OCI-LY7 (cell line): ENCODE results near the gene FAM161B. TPM values are rescaled to one million over a fixed set of nuclear protein-coding genes. Genes with fewer than 3 reads are reported as not detected.
"Not testable (repeated sequence)": the region's sequence is repeated elsewhere in the genome, so short reads cannot be mapped to it uniquely, and the experiment has no call there.

Experiments
- BruUV-seq: library from RNA; stranded (reverse); fragments of 400-500 nt; replicated peaks from 2 replicates; lab custom pipeline; 2021; lab: Mats Ljungman, UMichigan
- CTCF ChIA-PET: fragments of 300-600 bp; sonication (Branson Sonifier 250); formaldehyde crosslinking; loops from one replicate; lab custom pipeline; 2022; ENCODE audit warnings: antibody characterized with exemption; ENCODE audit not compliant: unreplicated experiment; lab: Charles Lee
- POLR2A ChIA-PET: fragments of 300-600 bp; sonication (Branson Sonifier 250); formaldehyde crosslinking; loops from one replicate; lab custom pipeline; 2022; ENCODE audit warnings: antibody characterized with exemption; lab: Charles Lee
- DNase-seq: peaks from one replicate; pipeline ENCODE4 v3.0.0-alpha.2; 2015; ENCODE audit warnings: low spot score
- H2AFZ ChIP-seq: fragments of 200-600 bp; sonication (generic), shearing (Covaris generic); 2 replicates; pipeline ENCODE4 v1.6.1; 2014; ENCODE audit warnings: mild to moderate bottlenecking, antibody characterized with exemption, low read length, moderate library complexity
- H3K27ac ChIP-seq: fragments of 200-600 bp; sonication (generic); 2 replicates; pipeline ENCODE4 v1.5.1; 2014; ENCODE audit warnings: mixed run types, low read depth, mild to moderate bottlenecking, moderate library complexity, low read length, inconsistent platforms; ENCODE audit not compliant: poor library complexity, severe bottlenecking
- H3K36me3 ChIP-seq: fragments of 200-600 bp; sonication (generic); 2 replicates; pipeline ENCODE4 v1.6.1; 2014; ENCODE audit warnings: mild to moderate bottlenecking, antibody characterized with exemption, low read length, moderate library complexity, mixed read lengths; ENCODE audit not compliant: insufficient read depth
- H3K4me1 ChIP-seq: fragments of 200-600 bp; sonication (generic); 2 replicates; pipeline ENCODE4 v1.5.1; 2014; ENCODE audit warnings: mild to moderate bottlenecking, low read length; ENCODE audit not compliant: insufficient read depth, poor library complexity, severe bottlenecking
- H3K4me2 ChIP-seq: fragments of 200-600 bp; sonication (generic); 2 replicates; pipeline ENCODE4 v1.6.1; 2014; ENCODE audit warnings: mild to moderate bottlenecking, low read length
- H3K4me3 ChIP-seq: fragments of 200-600 bp; sonication (generic); 2 replicates; pipeline ENCODE4 v1.5.1; 2014; ENCODE audit warnings: mild to moderate bottlenecking, low read depth, low read length; ENCODE audit not compliant: poor library complexity, severe bottlenecking
- H3K79me2 ChIP-seq: fragments of 200-600 bp; sonication (generic); 2 replicates; pipeline ENCODE4 v1.6.1; 2016; ENCODE audit warnings: low read depth, mild to moderate bottlenecking, low read length, moderate library complexity, mixed read lengths; ENCODE audit not compliant: insufficient read depth
- H3K9me2 ChIP-seq: fragments of 200-600 bp; sonication (generic); 2 replicates; pipeline ENCODE4 v1.6.1; 2016; ENCODE audit warnings: mild to moderate bottlenecking, low read length, mixed read lengths; ENCODE audit not compliant: insufficient read depth
- H3K9me3 ChIP-seq: fragments of 200-600 bp; sonication (generic); 2 replicates; pipeline ENCODE4 v1.6.1; 2014; ENCODE audit warnings: mild to moderate bottlenecking, mixed run types, low read length, mixed read lengths
- H4K20me1 ChIP-seq: fragments of 200-600 bp; sonication (generic); 2 replicates; pipeline ENCODE4 v1.6.1; 2014; ENCODE audit warnings: mild to moderate bottlenecking, antibody characterized with exemption, low read length, moderate library complexity, mixed read lengths; ENCODE audit not compliant: insufficient read depth
- CTCF ChIP-seq: fragments of 200-600 bp; sonication (generic); conservative IDR thresholded peaks from 2 replicates; pipeline ENCODE4 v1.5.1; 2014; ENCODE audit warnings: mild to moderate bottlenecking, antibody characterized with exemption, low read length, moderate library complexity, mixed read lengths
- EZH2phosphoT487 ChIP-seq: fragments of 200-600 bp; sonication (generic); IDR thresholded peaks from 2 replicates; pipeline ENCODE4 v1.6.1; 2018; ENCODE audit warnings: low read depth, borderline replicate concordance, mild to moderate bottlenecking, mixed run types, antibody characterized with exemption, low read length, moderate library complexity, mixed read lengths
- intact Hi-C: fragments of 100-400 bp; cut with micrococcal nuclease; formaldehyde crosslinking; loops from one replicate; pipeline ENCODE4 v1.10.0; 2022; ENCODE audit not compliant: unreplicated experiment
- total RNA-seq, 2 experiments: library from RNA; depleted of rRNA in 1 of 2; stranded (reverse); fragments of >200 nt in 1 of 2; shearing (Covaris generic) in 1 of 2; gene quantifications; 2 replicates each; pipeline ENCODE4 v1.2.3, GENCODE V29; 2014 to 2022

The FAM161B gene
- total RNA-seq, 2 experiments from 2014 or later, result 2.3 to 3.6 TPM

GRCh38 chr14:73936548-73936947 lies 13.3 kb downstream of the FAM161B start:
- no peak overlapping the region for H2AFZ ChIP-seq
- H3K9me3 ChIP-seq, result no peaks in the 10 kb centered on the region
- no peak for DNase-seq
- no peaks in the 10 kb centered on the region for H3K4me1 ChIP-seq
- H4K20me1 ChIP-seq, result no peaks in the 10 kb centered on the region
- no peak overlapping the region for H3K4me3 ChIP-seq
- no peak overlapping the region for H3K4me2 ChIP-seq
- ChIA-PET POLR2A (interaction anchor here (0.6 kb wide), 1 partner anchor 38 kb away, joined by 3 read pairs; no protein-coding TSS in a partner anchor), CTCF (interaction anchor here (0.6 kb wide), 1 partner anchor 164 kb away, joined by 3 read pairs; no protein-coding TSS in a partner anchor)
- H3K9me2 ChIP-seq, result no peaks in the 10 kb centered on the region
- no peak overlapping the region for H3K27ac ChIP-seq
- TF ChIP-seq CTCF (no peak), EZH2phosphoT487 (no peak)
- H3K36me3 ChIP-seq, result peaks cover 36% of the 10 kb centered on the region
- intact Hi-C loops, result no loop called here
- no peaks in the 10 kb centered on the region for H3K79me2 ChIP-seq
- BruUV-seq, result no TSS peak

- Histone ChIP-seq H3K36me3 (peaks cover 45% of the 10 kb centered on the region), H3K4me2 (no peak overlapping the region), H3K4me1 (no peaks in the 10 kb centered on the region), H3K9me2 (no peaks in the 10 kb centered on the region), H4K20me1 (no peaks in the 10 kb centered on the region), H2AFZ (no peak overlapping the region), H3K27ac (no peak overlapping the region), H3K79me2 (no peaks in the 10 kb centered on the region), H3K9me3 (no peaks in the 10 kb centered on the region), H3K4me3 (no peak overlapping the region)
- TF ChIP-seq CTCF, result peak; percentile 65
- no peak for TF ChIP-seq EZH2phosphoT487
- peak; percentile 31 for DNase-seq
- intact Hi-C loops, result no loop called here
- no TSS peak for BruUV-seq
- ChIA-PET POLR2A (interaction anchor here (0.5 to 0.7 kb wide), 2 partner anchors 32 to 416 kb away, joined by 3 to 4 read pairs; no protein-coding TSS in a partner anchor), CTCF (no interaction called here)
These were observed 14.2 kb downstream of the FAM161B start for GRCh38 chr14:73935666-73936065.

GRCh38 chr14:73924337-73924736 lies 25.6 kb downstream of the FAM161B start:
- H3K9me3 ChIP-seq, result no peaks in the 10 kb centered on the region
- BruUV-seq, result no TSS peak
- intact Hi-C loops, result no loop called here
- TF ChIP-seq CTCF (no peak), EZH2phosphoT487 (no peak)
- H3K4me1 ChIP-seq, result no peaks in the 10 kb centered on the region
- 0 out of 2 replicates have a peak, but pooled peaks cover 3% of the 10 kb centered on the region for H4K20me1 ChIP-seq
- peaks cover 96% of the 10 kb centered on the region for H3K36me3 ChIP-seq
- no peaks in the 10 kb centered on the region for H3K9me2 ChIP-seq
- POLR2A ChIA-PET, result interaction anchor here (1.5 kb wide), 1 partner anchor 11 kb away, joined by 5 read pairs; no protein-coding TSS in a partner anchor
- H3K4me3 ChIP-seq, result no peak overlapping the region
- H2AFZ ChIP-seq, result no peak overlapping the region
- CTCF ChIA-PET, result no interaction called here
- H3K79me2 ChIP-seq, result no peaks in the 10 kb centered on the region
- no peak overlapping the region for H3K4me2 ChIP-seq
- no peak for DNase-seq
- H3K27ac ChIP-seq, result no peak overlapping the region

GRCh38 chr14:73919457-73919856 lies 30.4 kb downstream of the FAM161B start:
- H3K4me2 ChIP-seq, CTCF ChIA-PET, H3K4me3 ChIP-seq, H3K4me1 ChIP-seq, DNase-seq, H4K20me1 ChIP-seq, H3K79me2 ChIP-seq, H3K27ac ChIP-seq, H3K9me3 ChIP-seq, BruUV-seq, H2AFZ ChIP-seq, intact Hi-C loops, H3K9me2 ChIP-seq: not testable (repeated sequence)
- H3K36me3 ChIP-seq, result peaks cover 77% of the 10 kb centered on the region
- POLR2A ChIA-PET, result interaction anchor here (0.5 to 0.7 kb wide), 4 partner anchors 22 to 293 kb away, joined by 3 to 4 read pairs (median 4); no protein-coding TSS in a partner anchor
